Hepatocyte (in vitro differentiated cells): ENCODE results near the gene DLGAP4.

Experiments used
- EZH2 ChIP-seq: fragments of 200-600 bp; sonication (generic); IDR thresholded peaks from 2 replicates; pipeline ENCODE4 v1.6.1; 2016; ENCODE audit warnings: antibody characterized with exemption, mild to moderate bottlenecking, borderline replicate concordance
- EZH2phosphoT487 ChIP-seq: fragments of 200-600 bp; sonication (generic); IDR thresholded peaks from one replicate; pipeline ENCODE4 v1.6.1; 2018; ENCODE audit warnings: antibody characterized with exemption, mild to moderate bottlenecking, low read depth, moderate library complexity; ENCODE audit not compliant: unreplicated experiment, severe bottlenecking
- TF ChIP-seq, protein P1 (sequence below): fragments of 200-600 bp; sonication (generic); IDR thresholded peaks from 2 replicates; pipeline ENCODE4 v1.5.1; 2016; ENCODE audit warnings: antibody characterized with exemption, mild to moderate bottlenecking; ENCODE audit not compliant: poor library complexity

DNA sequence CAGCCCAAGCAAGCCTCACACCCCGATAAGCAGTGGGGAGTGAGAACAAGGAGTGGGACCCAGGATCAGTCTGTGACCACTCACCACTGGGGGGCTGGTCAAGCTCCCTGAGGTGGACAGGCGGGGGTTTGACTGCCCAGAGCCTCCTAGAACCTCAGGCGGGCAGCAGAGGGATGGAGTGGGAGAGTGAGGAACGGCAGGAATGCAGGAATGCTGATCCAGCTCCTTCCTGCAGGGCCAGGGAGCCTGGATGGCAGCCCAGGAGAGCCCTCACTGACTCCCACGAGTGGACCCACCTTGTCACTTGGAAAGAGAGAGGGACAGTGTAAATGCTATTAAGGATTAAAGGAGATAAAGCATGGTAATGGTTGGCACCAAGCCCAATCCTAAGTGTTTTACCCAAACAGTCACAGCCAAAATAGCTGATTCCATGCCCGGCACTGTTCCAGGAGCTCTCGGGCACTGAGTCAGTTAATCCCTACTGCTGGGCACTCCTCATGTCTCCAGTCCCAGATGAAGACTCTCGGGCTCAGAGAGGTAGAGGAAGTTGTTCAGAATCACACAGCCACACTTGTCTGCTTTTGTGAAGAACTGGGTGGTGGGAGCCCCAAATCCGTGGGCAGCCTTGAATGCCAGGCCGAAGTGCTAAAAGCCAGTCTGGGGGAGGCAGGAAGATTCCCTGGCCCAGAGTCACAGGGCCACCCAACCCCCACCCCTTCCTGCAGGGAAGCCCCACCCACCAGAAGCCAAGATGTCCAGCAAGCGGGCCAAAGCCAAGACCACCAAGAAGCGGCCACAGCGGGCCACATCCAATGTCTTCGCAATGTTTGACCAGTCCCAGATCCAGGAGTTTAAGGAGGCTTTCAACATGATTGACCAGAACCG is 238.2 kb downstream of the DLGAP4 start:
- TF ChIP-seq, protein P1, sequence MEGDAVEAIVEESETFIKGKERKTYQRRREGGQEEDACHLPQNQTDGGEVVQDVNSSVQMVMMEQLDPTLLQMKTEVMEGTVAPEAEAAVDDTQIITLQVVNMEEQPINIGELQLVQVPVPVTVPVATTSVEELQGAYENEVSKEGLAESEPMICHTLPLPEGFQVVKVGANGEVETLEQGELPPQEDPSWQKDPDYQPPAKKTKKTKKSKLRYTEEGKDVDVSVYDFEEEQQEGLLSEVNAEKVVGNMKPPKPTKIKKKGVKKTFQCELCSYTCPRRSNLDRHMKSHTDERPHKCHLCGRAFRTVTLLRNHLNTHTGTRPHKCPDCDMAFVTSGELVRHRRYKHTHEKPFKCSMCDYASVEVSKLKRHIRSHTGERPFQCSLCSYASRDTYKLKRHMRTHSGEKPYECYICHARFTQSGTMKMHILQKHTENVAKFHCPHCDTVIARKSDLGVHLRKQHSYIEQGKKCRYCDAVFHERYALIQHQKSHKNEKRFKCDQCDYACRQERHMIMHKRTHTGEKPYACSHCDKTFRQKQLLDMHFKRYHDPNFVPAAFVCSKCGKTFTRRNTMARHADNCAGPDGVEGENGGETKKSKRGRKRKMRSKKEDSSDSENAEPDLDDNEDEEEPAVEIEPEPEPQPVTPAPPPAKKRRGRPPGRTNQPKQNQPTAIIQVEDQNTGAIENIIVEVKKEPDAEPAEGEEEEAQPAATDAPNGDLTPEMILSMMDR, result no peak
- TF ChIP-seq EZH2phosphoT487, result no peak
- TF ChIP-seq EZH2, result no peak
